ACC112 (cell line): Measurements from ENCODE around the gene LRRC3B.

Source experiments
- H2AFZ ChIP-seq: fragments of 200-600 bp; sonication (generic); one replicate; pipeline ENCODE4 v1.6.0; 2017; ENCODE audit warnings: antibody characterized with exemption, low read length; ENCODE audit not compliant: unreplicated experiment
- H3K27ac ChIP-seq: fragments of 200-600 bp; sonication (generic); 2 replicates; pipeline ENCODE4 v1.5.1; 2014; ENCODE audit warnings: low read depth, mild to moderate bottlenecking, antibody characterized with exemption, low read length, moderate library complexity
- H3K27me3 ChIP-seq: fragments of 200-600 bp; sonication (generic); 2 replicates; pipeline ENCODE4 v1.6.1; 2014; ENCODE audit warnings: mild to moderate bottlenecking, antibody characterized with exemption, low read length, moderate library complexity, mixed read lengths; ENCODE audit not compliant: insufficient read depth
- H3K36me3 ChIP-seq: fragments of 200-600 bp; sonication (generic); 2 replicates; pipeline ENCODE4 v1.6.1; 2016; ENCODE audit warnings: mild to moderate bottlenecking, antibody characterized with exemption, low read length, moderate library complexity, mixed read lengths; ENCODE audit not compliant: insufficient read depth
- H3K4me1 ChIP-seq: fragments of 200-600 bp; sonication (generic); one replicate; pipeline ENCODE4 v1.6.1; 2016; ENCODE audit warnings: low read length, mixed read lengths; ENCODE audit not compliant: insufficient read depth, unreplicated experiment, control insufficient read depth
- H3K4me3 ChIP-seq: fragments of 200-600 bp; sonication (generic); 2 replicates; pipeline ENCODE4 v1.5.1; 2014; ENCODE audit warnings: mild to moderate bottlenecking, low read depth, low read length
- H3K79me2 ChIP-seq: fragments of 200-600 bp; sonication (generic); one replicate; pipeline ENCODE4 v1.6.0; 2016; ENCODE audit warnings: low read length; ENCODE audit not compliant: control insufficient read depth, unreplicated experiment, insufficient read depth

LRRC3B gene

GRCh38 chr3:26631390-26631738 is 8.8 kb downstream of the LRRC3B start:
- H3K27me3 ChIP-seq, result no peaks in the 10 kb centered on the region
- no peak overlapping the region for H3K4me3 ChIP-seq
- no peak overlapping the region for H3K27ac ChIP-seq
- H3K79me2 ChIP-seq, result no peaks in the 10 kb centered on the region
- H2AFZ ChIP-seq, result no peak overlapping the region
- no peaks in the 10 kb centered on the region for H3K4me1 ChIP-seq
- no peaks in the 10 kb centered on the region for H3K36me3 ChIP-seq

- H2AFZ ChIP-seq, result no peak overlapping the region
- no peaks in the 10 kb centered on the region for H3K4me1 ChIP-seq
- H3K27me3 ChIP-seq, result no peaks in the 10 kb centered on the region
- H3K27ac ChIP-seq, result no peak overlapping the region
- no peak overlapping the region for H3K4me3 ChIP-seq
- no peaks in the 10 kb centered on the region for H3K36me3 ChIP-seq
- no peaks in the 10 kb centered on the region for H3K79me2 ChIP-seq
Measured at GRCh38 chr3:26634601-26635000, 12.0 kb downstream of the LRRC3B start.

GRCh38 chr3:26636096-26636727 is 13.6 kb downstream of the LRRC3B start:
- H3K4me1 ChIP-seq, result no peaks in the 10 kb centered on the region
- no peak overlapping the region for H3K4me3 ChIP-seq
- H3K79me2 ChIP-seq, result no peaks in the 10 kb centered on the region
- no peak overlapping the region for H3K27ac ChIP-seq
- no peaks in the 10 kb centered on the region for H3K27me3 ChIP-seq
- no peaks in the 10 kb centered on the region for H3K36me3 ChIP-seq
- no peak overlapping the region for H2AFZ ChIP-seq

GRCh38 chr3:26637698-26638097 is 15.1 kb downstream of the LRRC3B start:
- H3K27ac ChIP-seq, result no peak overlapping the region
- no peaks in the 10 kb centered on the region for H3K4me1 ChIP-seq
- no peak overlapping the region for H3K4me3 ChIP-seq
- no peaks in the 10 kb centered on the region for H3K79me2 ChIP-seq
- no peaks in the 10 kb centered on the region for H3K27me3 ChIP-seq
- no peak overlapping the region for H2AFZ ChIP-seq
- no peaks in the 10 kb centered on the region for H3K36me3 ChIP-seq

- H3K27ac ChIP-seq, result no peak overlapping the region
- no peak overlapping the region for H3K4me3 ChIP-seq
- H3K4me1 ChIP-seq, result no peaks in the 10 kb centered on the region
Measured at GRCh38 chr3:26638113-26638512, 15.5 kb downstream of the LRRC3B start.

GRCh38 chr3:26639339-26639738 is 16.8 kb downstream of the LRRC3B start:
- Histone ChIP-seq H3K27ac (no peak overlapping the region), H3K36me3 (no peaks in the 10 kb centered on the region), H3K79me2 (no peaks in the 10 kb centered on the region), H3K4me3 (no peak overlapping the region), H3K27me3 (no peaks in the 10 kb centered on the region), H2AFZ (no peak overlapping the region), H3K4me1 (no peaks in the 10 kb centered on the region)

More at GRCh38 chr3:26638113-26638512, 15.5 kb downstream of the LRRC3B start:
- Histone ChIP-seq H3K27me3 (no peaks in the 10 kb centered on the region), H3K79me2 (no peaks in the 10 kb centered on the region), H3K36me3 (no peaks in the 10 kb centered on the region), H2AFZ (no peak overlapping the region)

- no peak overlapping the region for H3K27ac ChIP-seq
- H3K79me2 ChIP-seq, result no peaks in the 10 kb centered on the region
- H3K27me3 ChIP-seq, result no peaks in the 10 kb centered on the region
- no peak overlapping the region for H3K4me3 ChIP-seq
- no peaks in the 10 kb centered on the region for H3K36me3 ChIP-seq
- H3K4me1 ChIP-seq, result no peaks in the 10 kb centered on the region
- no peak overlapping the region for H2AFZ ChIP-seq
Measured at GRCh38 chr3:26647078-26647477, 24.5 kb downstream of the LRRC3B start.

- no peaks in the 10 kb centered on the region for H3K79me2 ChIP-seq
Measured at GRCh38 chr3:26648461-26648860, 25.9 kb downstream of the LRRC3B start.

GRCh38 chr3:26652164-26652563 is 29.6 kb downstream of the LRRC3B start:
- no peak overlapping the region for H3K4me3 ChIP-seq
- no peaks in the 10 kb centered on the region for H3K79me2 ChIP-seq
- no peaks in the 10 kb centered on the region for H3K4me1 ChIP-seq
- H3K27ac ChIP-seq, result no peak overlapping the region
- H2AFZ ChIP-seq, result no peak overlapping the region
- no peaks in the 10 kb centered on the region for H3K36me3 ChIP-seq
- H3K27me3 ChIP-seq, result no peaks in the 10 kb centered on the region

More at GRCh38 chr3:26648461-26648860, 25.9 kb downstream of the LRRC3B start:
- H3K36me3 ChIP-seq, result no peaks in the 10 kb centered on the region
- H3K27me3 ChIP-seq, result no peaks in the 10 kb centered on the region
- H2AFZ ChIP-seq, result no peak overlapping the region
- no peak overlapping the region for H3K4me3 ChIP-seq
- H3K4me1 ChIP-seq, result no peaks in the 10 kb centered on the region
- H3K27ac ChIP-seq, result no peak overlapping the region

GRCh38 chr3:26653811-26654425 is 31.3 kb downstream of the LRRC3B start:
- H3K36me3 ChIP-seq, result no peaks in the 10 kb centered on the region
- H3K27me3 ChIP-seq, result no peaks in the 10 kb centered on the region
- no peak overlapping the region for H3K27ac ChIP-seq
- H3K79me2 ChIP-seq, result no peaks in the 10 kb centered on the region
- H2AFZ ChIP-seq, result no peak overlapping the region
- no peaks in the 10 kb centered on the region for H3K4me1 ChIP-seq
- no peak overlapping the region for H3K4me3 ChIP-seq

- no peaks in the 10 kb centered on the region for H3K36me3 ChIP-seq
- H3K27ac ChIP-seq, result no peak overlapping the region
- no peak overlapping the region for H3K4me3 ChIP-seq
- H3K27me3 ChIP-seq, result no peaks in the 10 kb centered on the region
- H2AFZ ChIP-seq, result no peak overlapping the region
- no peaks in the 10 kb centered on the region for H3K4me1 ChIP-seq
- no peaks in the 10 kb centered on the region for H3K79me2 ChIP-seq
Measured at GRCh38 chr3:26655231-26655630, 32.7 kb downstream of the LRRC3B start.
